Activated CD4-positive, alpha-beta T cell treated with anti-CD3 and anti-CD28 coated beads, Interleukin-2, amount 50 U/mL, for 1 hour (primary cell): ENCODE data around the gene TEX28.
A peak's percentile ranks its signal among the peaks of the same experiment; 100 is the strongest.
"Not testable (repeated sequence)": the region's sequence is repeated elsewhere in the genome, so short reads cannot be mapped to it uniquely, and the experiment has no call there.

ENCODE experiments used
- DNase-seq: peaks from one replicate; pipeline ENCODE4 v3.0.0-alpha.2; 2020

TEX28 gene

GRCh38 chrX:154310616-154311536 is 16.0 kb upstream of the TEX28 start:
- DNase-seq: no peak

- DNase-seq: no peak
Observed at GRCh38 chrX:154309041-154309775, 14.3 kb upstream of the TEX28 start.

GRCh38 chrX:154308108-154308946 is 13.4 kb upstream of the TEX28 start:
- DNase-seq: peak; percentile 77

- no peak for DNase-seq
Observed at GRCh38 chrX:154307202-154307601, 12.3 kb upstream of the TEX28 start.

- no peak for DNase-seq
Observed at GRCh38 chrX:154305541-154306205, 10.7 kb upstream of the TEX28 start.

GRCh38 chrX:154304846-154305245 is 9.9 kb upstream of the TEX28 start:
- DNase-seq: no peak

GRCh38 chrX:154303476-154303875 is 8.6 kb upstream of the TEX28 start:
- DNase-seq: no peak

GRCh38 chrX:154302998-154303397 is 8.1 kb upstream of the TEX28 start:
- DNase-seq: not testable (repeated sequence)

GRCh38 chrX:154300816-154301215 is 5.9 kb upstream of the TEX28 start:
- DNase-seq: no peak

GRCh38 chrX:154298312-154298711 is 3.4 kb upstream of the TEX28 start:
- no peak for DNase-seq

GRCh38 chrX:154296731-154297130 is 1.8 kb upstream of the TEX28 start:
- no peak for DNase-seq

- no peak for DNase-seq
Observed at GRCh38 chrX:154295664-154296310, 863 bp upstream of the TEX28 start, which contains the start of gene TKTL1. Gene TKTL1, plus strand, starts transcription at chrX:154295795. Its CDS starts 65 bp downstream, at chrX:154295860.

- DNase-seq: not testable (repeated sequence)
Observed at GRCh38 chrX:154286406-154286805, 8.5 kb downstream of the TEX28 start.

- DNase-seq: not testable (repeated sequence)
Observed at GRCh38 chrX:154284489-154285338, 10.2 kb downstream of the TEX28 start.

- not testable (repeated sequence) for DNase-seq
Observed at GRCh38 chrX:154269245-154269644, 25.7 kb downstream of the TEX28 start.

GRCh38 chrX:154263072-154263471 is 31.9 kb downstream of the TEX28 start:
- DNase-seq: not testable (repeated sequence)

- not testable (repeated sequence) for DNase-seq
Observed at GRCh38 chrX:154258711-154259110, 36.2 kb downstream of the TEX28 start.

GRCh38 chrX:154257282-154257681 is 37.6 kb downstream of the TEX28 start, which contains the start of gene OPN1MW3:
Gene OPN1MW3, plus strand, starts transcription at chrX:154257582. Its CDS starts 38 bp downstream, at chrX:154257620.
- not testable (repeated sequence) for DNase-seq

- DNase-seq: not testable (repeated sequence)
Observed at GRCh38 chrX:154248076-154248475, 46.8 kb downstream of the TEX28 start.

- not testable (repeated sequence) for DNase-seq
Observed at GRCh38 chrX:154247377-154248045, 47.4 kb downstream of the TEX28 start.
